ENCODE data around the gene CKLF. TPM values are rescaled to one million over a fixed set of nuclear protein-coding genes. Genes with fewer than 3 reads are reported as not detected.
A peak's percentile ranks its signal among the peaks of the same experiment; 100 is the strongest.

Gene CKLF
- total RNA-seq, 4 donors from 2014 or later = 5.8 to 8.5 (median 6.9) TPM

- Histone ChIP-seq H3K27ac (peak overlapping the region in 1 of 4 donors; percentile 11), H3K36me3 (peaks cover 0 to 32% of the 10 kb centered on the region in 2 donors)
- DNase-seq = peak in 1 of 2 donors; percentile 11
These were observed 44.0 kb upstream of the CKLF start for GRCh38 chr16:66508248-66508913.

GRCh38 chr16:66508914-66509496 lies 43.4 kb upstream of the CKLF start:
- Histone ChIP-seq H3K27ac (no peak overlapping the region), H3K4me1 (peaks cover 16 to 29% of the 10 kb centered on the region in 2 donors), H3K36me3 (peaks cover 0 to 32% of the 10 kb centered on the region in 2 donors), H3K9me3 (no peaks in the 10 kb centered on the region), H3K27me3 (no peaks in the 10 kb centered on the region), H3K4me3 (no peak overlapping the region)
- in situ Hi-C loops (cut with MboI; ENCODE audit: low sequenced_read_pairs in 4 of 4) (no loop called here), intact Hi-C loops (cut with DNase I; ENCODE audit: low total_unique reads) (no loop called here)
- DNase-seq (peak in 1 of 2 donors; percentile 7), ATAC-seq (no peak)
- no peak for TF ChIP-seq CTCF (IDR thresholded peaks at IDR 0.05 in 4 of 5, conservative IDR thresholded peaks at IDR 0.05 in 1 of 5)

More at GRCh38 chr16:66508248-66508913, 44.0 kb upstream of the CKLF start:
- Histone ChIP-seq H3K27me3 (no peaks in the 10 kb centered on the region), H3K4me3 (no peak overlapping the region), H3K4me1 (peaks cover 19 to 30% of the 10 kb centered on the region in 2 donors), H3K9me3 (no peaks in the 10 kb centered on the region)
- in situ Hi-C loops (cut with MboI; ENCODE audit: low sequenced_read_pairs in 4 of 4) = no loop called here
- no peak for TF ChIP-seq POLR2A (IDR thresholded peaks at IDR 0.05)
- no peak for TF ChIP-seq CTCF (IDR thresholded peaks at IDR 0.05 in 4 of 5, conservative IDR thresholded peaks at IDR 0.05 in 1 of 5)
- intact Hi-C loops (cut with DNase I; ENCODE audit: low total_unique reads) = no loop called here
- ATAC-seq = peak in 1 of 2 donors; percentile 18

- H3K36me3 ChIP-seq = peaks cover 0 to 32% of the 10 kb centered on the region in 2 donors
- H3K27me3 ChIP-seq = no peaks in the 10 kb centered on the region
- DNase-seq (no peak), ATAC-seq (no peak)
- no peaks in the 10 kb centered on the region for H3K9me3 ChIP-seq
- no peak overlapping the region for H3K4me3 ChIP-seq
- in situ Hi-C loops (cut with MboI; ENCODE audit: low sequenced_read_pairs in 4 of 4) (no loop called here), intact Hi-C loops (cut with DNase I; ENCODE audit: low total_unique reads) (no loop called here)
- TF ChIP-seq CTCF (IDR thresholded peaks at IDR 0.05 in 4 of 5, conservative IDR thresholded peaks at IDR 0.05 in 1 of 5) = no peak
- peaks cover 15 to 26% of the 10 kb centered on the region in 2 donors for H3K4me1 ChIP-seq
- no peak overlapping the region for H3K27ac ChIP-seq
These were observed 42.8 kb upstream of the CKLF start for GRCh38 chr16:66509576-66509975.

GRCh38 chr16:66510298-66510697 lies 42.1 kb upstream of the CKLF start:
- in situ Hi-C loops (cut with MboI; ENCODE audit: low sequenced_read_pairs in 4 of 4) (no loop called here), intact Hi-C loops (cut with DNase I; ENCODE audit: low total_unique reads) (no loop called here)
- TF ChIP-seq POLR2A (IDR thresholded peaks at IDR 0.05) = no peak
- TF ChIP-seq CTCF (IDR thresholded peaks at IDR 0.05 in 4 of 5, conservative IDR thresholded peaks at IDR 0.05 in 1 of 5) = no peak
- Histone ChIP-seq H3K27ac (peak overlapping the region in 1 of 4 donors; percentile 64), H3K9me3 (no peaks in the 10 kb centered on the region), H3K4me3 (no peak overlapping the region), H3K4me1 (peaks cover 15 to 30% of the 10 kb centered on the region in 2 donors), H3K27me3 (no peaks in the 10 kb centered on the region), H3K36me3 (peaks cover 0 to 33% of the 10 kb centered on the region in 2 donors)
- ATAC-seq = no peak
- DNase-seq = no peak
